Testis (tissue), 3 donors: Measurements from ENCODE around the gene LRRTM4. TPM values are rescaled to one million over a fixed set of nuclear protein-coding genes. Genes with fewer than 3 reads are reported as not detected.

Experiments
- DNase-seq: peaks from one replicate; pipeline ENCODE4 v3.0.0-alpha.2; 2019
- H3K27ac ChIP-seq, 2 donors: fragments of 200-600 bp; sonication (generic); one replicate each; pipeline ENCODE4 v1.5.1; 2019
- H3K27me3 ChIP-seq: fragments of 200-600 bp; sonication (generic); one replicate; pipeline ENCODE4 v1.5.1; 2019
- H3K36me3 ChIP-seq: fragments of 200-600 bp; sonication (generic); one replicate; pipeline ENCODE4 v1.5.1; 2017; ENCODE audit warnings: low read depth; ENCODE audit errors: missing control alignments
- H3K4me1 ChIP-seq: fragments of 200-600 bp; sonication (generic); one replicate; pipeline ENCODE4 v1.5.1; 2019
- H3K4me3 ChIP-seq, 2 donors: fragments of 200-600 bp; sonication (generic); one replicate each; pipeline ENCODE4 v1.5.1; 2017 to 2019
- H3K9me3 ChIP-seq: fragments of 200-600 bp; sonication (generic); one replicate; pipeline ENCODE4 v1.5.1; 2017
- POLR2A ChIP-seq: fragments of 450-650 bp; IDR thresholded peaks from one replicate; pipeline ENCODE4 v1.6.1; 2017; ENCODE audit warnings: antibody characterized with exemption, mild to moderate bottlenecking, moderate library complexity
- WGBS, 2 donors: methylation state at CpG; one replicate each; pipeline ENCODE4 v1.1.5; 2018; 5-methylcytosine and 5-hydroxymethylcytosine counted together
- intact Hi-C: fragments of 100-400 bp; cut with DNase I; formaldehyde crosslinking; loops from one replicate; pipeline ENCODE4 v1.15.1; 2023; ENCODE audit warnings: low total_unique reads
- polyA plus RNA-seq: library from polyadenylated mRNA; stranded (reverse); fragments of 350-450 nt; fragmentation: Illumina TruSeq; extraction: RNeasy Lipid Tissue Mini Kit (QIAGEN cat#74804); gene quantifications from one replicate; pipeline ENCODE4 v1.2.3, GENCODE V29; 2014; ENCODE audit warnings: low read depth, low replicate concordance; ENCODE audit not compliant: insufficient read depth
- total RNA-seq, 2 donors: library from RNA; depleted of rRNA; stranded (reverse); fragments of >200 nt; gene quantifications; one replicate each; pipeline ENCODE4 v1.2.3, GENCODE V29; 2016
- TF ChIP-seq, protein P1 (sequence below), 3 experiments: fragments of 450-650 bp in 2 of 3; fragments of 200-600 bp in 1 of 3; sonication (generic) in 1 of 3; IDR thresholded peaks; one replicate each; pipeline ENCODE4 v1.5.1; 2016 to 2019; ENCODE audit warnings: antibody characterized with exemption in 3 of 3, mild to moderate bottlenecking in 2 of 3, moderate library complexity in 1 of 3

The LRRTM4 gene
- total and polyA plus RNA-seq, 3 donors from 2014 or later: 0.08 to 0.19 (median 0.13) TPM

DNA sequence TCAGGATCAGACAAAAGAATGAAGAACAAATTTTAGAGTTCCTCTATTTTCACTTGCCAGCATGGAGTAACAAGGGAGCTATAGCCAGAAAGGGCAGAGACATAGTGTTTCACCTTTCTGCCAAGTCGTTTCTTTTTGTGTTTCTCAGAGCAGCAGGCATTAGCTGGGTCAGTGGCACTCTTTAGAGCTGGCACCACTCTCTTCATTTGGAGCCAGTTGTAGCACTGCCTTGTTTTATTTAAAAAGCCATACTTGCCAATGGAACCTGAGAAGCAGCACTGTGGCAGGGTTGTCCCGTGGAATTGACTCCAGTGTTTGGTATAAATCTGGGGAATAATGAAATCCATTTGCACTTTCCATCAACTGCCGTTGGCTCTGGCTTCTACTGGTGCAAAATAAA is 64.0 kb downstream of the LRRTM4 start:
- intact Hi-C loops: no loop called here
- H3K27ac ChIP-seq: no peak overlapping the region
- no peaks in the 10 kb centered on the region for H3K9me3 ChIP-seq
- 81 to 86% methylated on average over 3 of the region's 3 CpGs for WGBS, 2 donors
- no peaks in the 10 kb centered on the region for H3K36me3 ChIP-seq
- TF ChIP-seq, protein P1, sequence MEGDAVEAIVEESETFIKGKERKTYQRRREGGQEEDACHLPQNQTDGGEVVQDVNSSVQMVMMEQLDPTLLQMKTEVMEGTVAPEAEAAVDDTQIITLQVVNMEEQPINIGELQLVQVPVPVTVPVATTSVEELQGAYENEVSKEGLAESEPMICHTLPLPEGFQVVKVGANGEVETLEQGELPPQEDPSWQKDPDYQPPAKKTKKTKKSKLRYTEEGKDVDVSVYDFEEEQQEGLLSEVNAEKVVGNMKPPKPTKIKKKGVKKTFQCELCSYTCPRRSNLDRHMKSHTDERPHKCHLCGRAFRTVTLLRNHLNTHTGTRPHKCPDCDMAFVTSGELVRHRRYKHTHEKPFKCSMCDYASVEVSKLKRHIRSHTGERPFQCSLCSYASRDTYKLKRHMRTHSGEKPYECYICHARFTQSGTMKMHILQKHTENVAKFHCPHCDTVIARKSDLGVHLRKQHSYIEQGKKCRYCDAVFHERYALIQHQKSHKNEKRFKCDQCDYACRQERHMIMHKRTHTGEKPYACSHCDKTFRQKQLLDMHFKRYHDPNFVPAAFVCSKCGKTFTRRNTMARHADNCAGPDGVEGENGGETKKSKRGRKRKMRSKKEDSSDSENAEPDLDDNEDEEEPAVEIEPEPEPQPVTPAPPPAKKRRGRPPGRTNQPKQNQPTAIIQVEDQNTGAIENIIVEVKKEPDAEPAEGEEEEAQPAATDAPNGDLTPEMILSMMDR (IDR thresholded peaks at IDR 0.05): no peak
- TF ChIP-seq POLR2A: no peak
- DNase-seq: no peak
- no peak overlapping the region for H3K4me3 ChIP-seq
- H3K4me1 ChIP-seq: no peaks in the 10 kb centered on the region
- H3K27me3 ChIP-seq: no peaks in the 10 kb centered on the region

DNA sequence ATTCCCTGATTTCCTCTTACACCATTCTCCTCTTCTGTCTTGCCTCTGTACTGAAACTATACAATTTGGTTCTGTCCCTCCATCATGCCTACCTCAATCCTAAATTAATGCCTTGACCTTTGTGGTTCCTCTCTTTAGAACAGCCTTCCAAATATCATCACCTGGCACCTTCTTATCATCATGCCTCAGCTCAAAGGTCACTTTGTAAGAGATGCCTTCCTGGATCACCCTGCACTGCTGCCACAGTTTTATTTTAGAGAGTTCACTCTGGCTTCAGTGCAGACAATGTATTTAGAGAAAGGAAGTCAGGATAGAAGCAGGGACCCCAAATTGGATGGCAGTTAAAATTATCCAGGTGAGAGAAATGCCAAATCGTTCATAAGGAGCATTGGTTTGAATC is 64.5 kb downstream of the LRRTM4 start:
- 85 to 91% methylated on average over 1 of the region's 1 CpG for WGBS, 2 donors
- Histone ChIP-seq H3K27ac (no peak overlapping the region), H3K27me3 (no peaks in the 10 kb centered on the region), H3K36me3 (no peaks in the 10 kb centered on the region), H3K4me3 (no peak overlapping the region), H3K9me3 (no peaks in the 10 kb centered on the region), H3K4me1 (no peaks in the 10 kb centered on the region)
- no peak for DNase-seq
- TF ChIP-seq POLR2A: no peak
- TF ChIP-seq, protein P1 (IDR thresholded peaks at IDR 0.05): no peak
- intact Hi-C loops: no loop called here

DNA sequence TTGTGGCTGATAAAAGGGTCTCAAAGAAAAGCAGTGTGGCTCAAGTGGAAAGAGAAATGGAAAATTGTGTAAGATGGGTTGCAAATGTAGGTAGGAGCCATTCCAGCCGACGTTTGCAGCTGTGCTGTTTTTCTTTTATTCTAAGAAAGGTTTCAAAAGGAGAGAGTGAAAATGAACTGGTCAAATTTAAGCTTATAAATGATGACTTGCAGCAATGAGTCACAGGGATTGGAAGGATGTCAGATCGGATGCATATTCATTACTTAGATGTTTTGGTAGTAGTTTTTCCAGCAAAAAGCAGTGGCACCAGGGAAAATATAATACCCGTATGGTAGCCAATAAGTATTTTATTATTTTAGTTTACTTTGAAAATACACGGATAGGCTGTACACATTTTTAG is 79.1 kb downstream of the LRRTM4 start:
- no peaks in the 10 kb centered on the region for H3K36me3 ChIP-seq
- WGBS, 2 donors: 71 to 83% methylated on average over 5 of the region's 5 CpGs
- no peak overlapping the region for H3K4me3 ChIP-seq
- no peaks in the 10 kb centered on the region for H3K4me1 ChIP-seq
- H3K27me3 ChIP-seq: no peaks in the 10 kb centered on the region
- intact Hi-C loops: no loop called here
- no peaks in the 10 kb centered on the region for H3K9me3 ChIP-seq
- no peak overlapping the region for H3K27ac ChIP-seq
- no peak for TF ChIP-seq POLR2A
- TF ChIP-seq, protein P1 (IDR thresholded peaks at IDR 0.05): no peak
- DNase-seq: no peak

DNA sequence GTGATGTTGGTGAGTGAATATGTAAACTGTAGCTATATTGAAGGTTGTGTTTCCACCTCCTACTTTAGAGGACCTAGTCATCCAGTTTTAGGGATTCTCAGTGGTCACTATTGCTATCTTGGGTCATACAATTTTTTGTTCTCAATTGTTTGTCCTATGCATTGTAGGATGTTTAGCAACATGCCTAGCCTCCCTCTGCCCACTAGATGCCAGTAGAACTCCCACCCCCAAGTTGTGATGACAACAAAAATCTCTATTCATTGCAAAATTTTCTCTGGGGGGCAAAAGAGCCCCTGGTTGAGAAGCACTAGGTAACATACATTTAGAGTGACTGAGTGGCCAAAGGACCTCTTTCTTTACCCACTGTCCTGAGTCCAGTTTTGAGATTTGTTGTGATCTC is 87.3 kb downstream of the LRRTM4 start:
- TF ChIP-seq, protein P1 (IDR thresholded peaks at IDR 0.05): no peak
- no peak for TF ChIP-seq POLR2A
- Histone ChIP-seq H3K27ac (no peak overlapping the region), H3K4me3 (no peak overlapping the region), H3K9me3 (no peaks in the 10 kb centered on the region), H3K27me3 (no peaks in the 10 kb centered on the region), H3K4me1 (no peaks in the 10 kb centered on the region), H3K36me3 (no peaks in the 10 kb centered on the region)
- no peak for DNase-seq
- intact Hi-C loops: no loop called here

DNA sequence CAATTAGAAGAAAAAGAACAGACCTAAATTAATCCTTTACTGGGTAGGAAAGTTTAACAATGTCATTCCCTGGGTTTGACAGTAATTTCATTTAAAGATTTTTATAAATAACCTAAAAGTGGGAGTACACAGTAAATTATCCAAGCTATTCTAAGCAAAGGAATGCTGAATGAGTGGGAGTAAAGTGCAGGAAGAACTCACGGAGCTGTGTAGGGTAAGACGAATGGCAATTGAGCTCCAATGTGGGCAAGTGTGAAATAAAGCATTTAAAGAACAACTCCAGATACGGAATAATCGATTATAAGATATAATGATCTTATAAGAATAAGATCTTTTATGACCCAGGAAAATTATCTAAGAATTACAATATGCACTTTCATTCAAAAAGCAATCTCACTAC is 93.2 kb downstream of the LRRTM4 start:
- H3K9me3 ChIP-seq: no peaks in the 10 kb centered on the region
- H3K27ac ChIP-seq: no peak overlapping the region
- TF ChIP-seq, protein P1 (IDR thresholded peaks at IDR 0.05): no peak
- TF ChIP-seq POLR2A: no peak
- 33 to 51% methylated on average over 4 of the region's 4 CpGs for WGBS, 2 donors
- no peak for DNase-seq
- intact Hi-C loops: no loop called here
- H3K36me3 ChIP-seq: no peaks in the 10 kb centered on the region
- H3K4me1 ChIP-seq: no peaks in the 10 kb centered on the region
- no peak overlapping the region for H3K4me3 ChIP-seq
- H3K27me3 ChIP-seq: no peaks in the 10 kb centered on the region
